SKM-1 treated with dmso at 0.1 percent for 144 hours (cell line): Measurements from ENCODE around the gene RANBP3L.
"Not testable (repeated sequence)": the region's sequence is repeated elsewhere in the genome, so short reads cannot be mapped to it uniquely, and the experiment has no call there.

Source experiments
- DNase-seq: peaks from one replicate; lab custom pipeline; 2025; ENCODE audit not compliant: unreplicated experiment; lab: John Stamatoyannopoulos, UW

The RANBP3L gene

DNA sequence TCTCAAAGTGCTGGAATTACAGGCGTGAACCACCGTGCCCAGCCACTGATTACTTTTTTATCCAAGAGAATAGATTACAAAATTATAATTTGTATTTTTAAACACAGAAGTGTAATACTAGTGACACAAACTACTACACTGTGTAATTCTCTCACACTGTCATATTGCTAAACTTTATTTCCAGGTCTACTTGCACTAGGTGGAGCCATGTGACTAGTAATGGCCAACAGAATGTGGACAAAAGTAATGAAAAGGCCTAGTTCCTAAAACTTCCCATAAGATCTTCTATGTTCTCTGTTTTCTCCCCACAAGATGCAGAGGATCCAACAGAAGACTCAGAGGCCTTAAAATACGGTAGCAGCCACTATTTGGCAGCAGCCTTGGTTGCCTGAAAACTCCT lies 87.3 kb downstream of the RANBP3L start:
- DNase-seq, result no peak

GRCh38 chr5:36209664-36210063 lies 92.0 kb downstream of the RANBP3L start:
- DNase-seq, result no peak

DNA sequence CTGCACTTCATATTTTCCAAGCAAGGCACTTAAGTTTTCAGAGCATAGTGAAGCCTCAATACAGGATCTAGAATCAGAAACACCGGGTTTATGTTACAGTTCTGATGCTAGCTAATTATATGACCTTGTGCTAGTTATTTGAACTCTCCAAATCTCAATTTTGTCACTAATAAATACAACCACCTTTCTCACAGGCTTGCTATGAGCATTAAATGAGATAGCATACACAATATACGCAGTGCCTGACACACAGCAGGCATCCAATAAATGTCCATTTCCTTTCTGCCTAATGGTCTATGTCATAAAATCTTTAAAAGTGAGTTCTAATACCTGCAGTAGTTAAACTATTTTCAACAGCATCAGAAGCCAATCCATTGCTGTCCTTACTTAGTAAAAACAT lies 92.9 kb downstream of the RANBP3L start:
- no peak for DNase-seq

- no peak for DNase-seq
Observed at GRCh38 chr5:36206913-36207312, 94.8 kb downstream of the RANBP3L start.

DNA sequence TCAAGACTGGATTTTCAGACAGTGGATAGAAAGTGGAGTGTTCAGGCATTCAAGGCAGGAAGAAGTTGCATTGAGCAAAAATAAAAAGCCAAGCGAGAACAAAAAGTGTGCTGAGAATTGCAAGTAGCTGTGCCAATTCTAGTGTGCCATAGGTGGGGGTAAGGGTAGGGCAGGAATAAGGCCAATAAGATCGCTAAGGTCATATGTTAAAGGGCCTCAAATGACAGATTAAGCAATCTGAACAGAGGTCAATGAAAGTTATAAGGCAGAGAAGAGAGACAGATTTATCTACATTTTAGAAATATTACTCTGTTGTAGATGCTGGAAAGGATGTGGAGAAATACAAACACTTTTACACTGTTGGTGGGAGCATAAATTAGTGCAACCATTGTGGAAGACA lies 96.4 kb downstream of the RANBP3L start:
- DNase-seq, result no peak

GRCh38 chr5:36202521-36202961 lies 99.2 kb downstream of the RANBP3L start:
- DNase-seq, result no peak

GRCh38 chr5:36200513-36200912 lies 101.2 kb downstream of the RANBP3L start:
- DNase-seq, result no peak

- no peak for DNase-seq
Observed at GRCh38 chr5:36199620-36200019, 102.1 kb downstream of the RANBP3L start.

DNA sequence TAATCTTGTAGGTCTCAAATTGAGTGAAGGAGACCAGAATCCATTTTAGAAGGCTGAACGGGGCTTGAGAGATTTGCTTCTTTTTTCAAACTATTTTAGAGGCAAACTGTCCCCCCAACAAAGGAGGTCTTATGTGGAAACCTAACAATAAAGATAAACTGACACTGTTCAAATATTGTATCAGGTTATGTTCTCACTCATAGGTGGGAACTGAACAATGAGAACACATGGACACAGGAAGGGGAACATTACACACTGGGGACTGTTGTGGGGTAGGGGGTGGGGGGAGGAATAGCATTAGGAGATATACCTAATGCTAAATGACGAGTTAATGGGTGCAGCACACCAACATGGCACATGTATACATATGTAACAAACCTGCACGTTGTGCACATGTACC lies 102.9 kb downstream of the RANBP3L start:
- DNase-seq, result not testable (repeated sequence)
